ENCODE data around the gene DRD1.
"Not testable (repeated sequence)": the region's sequence is repeated elsewhere in the genome, so short reads cannot be mapped to it uniquely, and the experiment has no call there.

Gene DRD1

GRCh38 chr5:175467983-175468690, 24.2 kb upstream of the DRD1 start:
- DNase-seq: no peak

- DNase-seq: no peak
These were observed 22.8 kb upstream of the DRD1 start for GRCh38 chr5:175466700-175467318.

- DNase-seq: no peak
These were observed 21.3 kb upstream of the DRD1 start for GRCh38 chr5:175465282-175465681.

- DNase-seq: no peak
These were observed 20.9 kb upstream of the DRD1 start for GRCh38 chr5:175464942-175465233.

GRCh38 chr5:175464074-175464941, 20.3 kb upstream of the DRD1 start:
- DNase-seq: peak; percentile 70 to 89 (median 86)

GRCh38 chr5:175463641-175464040, 19.7 kb upstream of the DRD1 start:
- DNase-seq: peak; percentile 39 to 94 (median 78)

- no peak for DNase-seq
These were observed 17.4 kb upstream of the DRD1 start for GRCh38 chr5:175461370-175461769.

- DNase-seq: no peak
These were observed 16.6 kb upstream of the DRD1 start for GRCh38 chr5:175460552-175460951.

GRCh38 chr5:175460126-175460525, 16.1 kb upstream of the DRD1 start:
- peak; percentile 32 to 59 (median 54) for DNase-seq

- peak in 1 of 3 experiments; percentile 11 for DNase-seq
These were observed 13.5 kb upstream of the DRD1 start for GRCh38 chr5:175457466-175457865.

GRCh38 chr5:175456105-175456742, 12.2 kb upstream of the DRD1 start:
- no peak for DNase-seq

GRCh38 chr5:175454338-175454737, 10.4 kb upstream of the DRD1 start:
- not testable (repeated sequence) for DNase-seq

GRCh38 chr5:175452166-175452565, 8.2 kb upstream of the DRD1 start:
- peak; percentile 13 to 96 (median 78) for DNase-seq

GRCh38 chr5:175448276-175448675, 4.3 kb upstream of the DRD1 start:
- no peak for DNase-seq

GRCh38 chr5:175447571-175447970, 3.6 kb upstream of the DRD1 start:
- DNase-seq: peak in 1 of 3 experiments; percentile 25

- DNase-seq: not testable (repeated sequence)
These were observed 2.4 kb upstream of the DRD1 start for GRCh38 chr5:175446378-175446777.

GRCh38 chr5:175444905-175445456, 999 bp upstream of the DRD1 start:
- peak in 2 of 3 experiments; percentile 42 to 64 for DNase-seq

- no peak for DNase-seq
These were observed 395 bp downstream of the DRD1 start for GRCh38 chr5:175443514-175444059.

GRCh38 chr5:175438234-175438857, 5.6 kb downstream of the DRD1 start:
- no peak for DNase-seq

GRCh38 chr5:175436359-175436758, 7.6 kb downstream of the DRD1 start:
- no peak for DNase-seq

GRCh38 chr5:175434800-175435199, 9.2 kb downstream of the DRD1 start:
- DNase-seq: no peak

- no peak for DNase-seq
These were observed 16.2 kb downstream of the DRD1 start for GRCh38 chr5:175427762-175428161.
